Neural progenitor cell (in vitro differentiated cells): ENCODE measurements around the gene CCR4.

Experiments
- CTCF ChIP-seq: fragments of 200-600 bp; sonication (generic); IDR thresholded peaks from 2 replicates; pipeline ENCODE4 v1.5.1; 2017; ENCODE audit warnings: antibody characterized with exemption, mild to moderate bottlenecking
- EZH2 ChIP-seq: fragments of 200-600 bp; sonication (generic); IDR thresholded peaks from 2 replicates; pipeline ENCODE4 v1.6.1; 2017; ENCODE audit warnings: antibody characterized with exemption, mild to moderate bottlenecking, moderate library complexity
- EZH2phosphoT487 ChIP-seq: fragments of 200-600 bp; sonication (generic); IDR thresholded peaks from 2 replicates; pipeline ENCODE4 v1.6.1; 2017; ENCODE audit warnings: antibody characterized with exemption

- TF ChIP-seq CTCF (no peak), EZH2 (no peak), EZH2phosphoT487 (no peak)
Measured at GRCh38 chr3:32959371-32959770, 7.9 kb downstream of the CCR4 start.
